ENCODE measurements around the gene ODF4.
A peak's percentile ranks its signal among the peaks of the same experiment; 100 is the strongest.
"Not testable (repeated sequence)": the region's sequence is repeated elsewhere in the genome, so short reads cannot be mapped to it uniquely, and the experiment has no call there.

ODF4 gene

GRCh38 chr17:8326511-8327302 is 12.9 kb upstream of the ODF4 start:
- peak; percentile 7 for DNase-seq

GRCh38 chr17:8327303-8327649 is 12.4 kb upstream of the ODF4 start:
- DNase-seq: no peak

GRCh38 chr17:8332128-8332527 is 7.5 kb upstream of the ODF4 start:
- no peak for DNase-seq

DNA sequence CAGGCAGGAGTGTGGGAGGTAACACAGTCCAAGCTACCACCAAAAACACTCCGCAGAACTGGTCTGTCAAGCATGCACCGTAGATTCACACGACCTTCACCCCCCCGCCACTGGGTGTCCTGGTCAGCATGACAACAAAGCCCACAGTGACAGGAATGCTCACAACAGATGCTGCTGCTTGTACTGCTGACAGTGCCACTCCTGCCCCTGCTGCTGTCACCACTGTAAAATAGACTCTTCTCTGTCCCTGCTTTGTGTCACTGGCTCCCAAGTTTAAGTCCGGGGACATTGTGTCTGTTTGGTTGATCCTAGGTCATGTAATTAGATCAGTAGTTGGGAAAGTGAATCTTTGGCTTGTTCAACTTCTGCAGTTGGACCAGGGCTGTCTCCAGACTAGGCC is 7.0 kb upstream of the ODF4 start:
- no peak for DNase-seq

DNA sequence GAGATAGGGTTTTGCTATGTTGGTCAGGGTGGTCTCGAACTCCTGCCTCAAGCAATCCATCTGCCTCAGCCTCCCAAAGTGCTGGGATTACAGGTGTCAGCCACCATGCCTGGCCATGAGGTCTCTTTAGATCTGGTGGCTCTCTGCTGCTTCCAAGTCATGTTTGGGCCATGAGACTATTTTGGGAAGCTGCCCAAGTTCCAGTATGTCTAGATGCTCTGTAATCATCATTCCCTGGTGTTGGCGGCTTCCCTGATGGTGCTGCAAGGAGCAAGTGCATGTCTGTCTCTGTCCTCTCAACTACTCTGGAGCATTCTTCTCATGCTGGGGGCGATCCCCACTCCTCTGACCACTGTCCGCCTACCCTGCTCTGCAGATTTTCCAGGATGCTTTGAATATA is 6.4 kb upstream of the ODF4 start:
- no peak for DNase-seq

DNA sequence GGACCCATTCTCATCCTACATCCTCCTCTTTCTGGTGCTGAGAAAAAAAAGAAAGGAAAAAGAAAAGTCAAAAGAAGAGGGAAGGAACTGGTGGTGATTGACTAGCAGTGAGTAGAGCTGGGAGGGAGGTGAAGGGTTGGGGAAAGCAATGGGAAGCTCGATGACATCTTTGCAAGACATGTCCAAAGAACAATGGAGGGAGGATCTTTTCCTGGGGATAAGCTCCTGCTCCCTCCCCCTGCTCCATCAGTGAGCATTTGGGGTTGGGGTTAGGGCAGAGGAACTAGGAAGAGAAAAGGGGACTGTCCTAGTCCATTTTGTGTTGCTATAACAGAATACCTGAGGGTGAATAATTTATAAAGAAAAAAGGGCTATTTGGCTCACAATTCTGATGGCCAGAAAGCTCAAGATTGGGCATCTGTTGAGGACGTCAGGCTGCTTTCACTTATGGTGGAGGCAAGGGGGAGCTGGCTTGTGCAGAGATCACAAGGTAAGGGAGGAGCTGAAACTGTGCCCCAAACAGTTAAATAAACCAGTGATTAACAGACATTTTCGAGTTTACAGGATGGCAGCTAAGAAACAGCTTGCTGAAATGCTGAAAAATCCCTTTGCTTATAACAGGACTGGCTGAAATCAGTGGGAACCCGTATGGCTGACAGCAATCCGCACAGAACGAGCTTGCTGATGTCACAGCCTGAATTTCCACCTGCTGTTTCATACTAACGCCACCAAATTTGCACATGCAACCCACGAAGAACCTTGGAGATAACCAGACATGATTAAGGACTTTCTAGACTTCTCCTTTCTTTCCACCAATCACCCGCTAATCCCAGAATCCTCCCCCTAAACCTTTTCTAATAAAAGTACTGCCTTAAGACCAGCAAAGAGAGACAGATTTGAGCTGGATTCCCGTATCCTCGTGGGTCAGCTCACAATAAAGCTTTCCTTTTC is 1.6 kb upstream of the ODF4 start:
- DNase-seq: no peak

DNA sequence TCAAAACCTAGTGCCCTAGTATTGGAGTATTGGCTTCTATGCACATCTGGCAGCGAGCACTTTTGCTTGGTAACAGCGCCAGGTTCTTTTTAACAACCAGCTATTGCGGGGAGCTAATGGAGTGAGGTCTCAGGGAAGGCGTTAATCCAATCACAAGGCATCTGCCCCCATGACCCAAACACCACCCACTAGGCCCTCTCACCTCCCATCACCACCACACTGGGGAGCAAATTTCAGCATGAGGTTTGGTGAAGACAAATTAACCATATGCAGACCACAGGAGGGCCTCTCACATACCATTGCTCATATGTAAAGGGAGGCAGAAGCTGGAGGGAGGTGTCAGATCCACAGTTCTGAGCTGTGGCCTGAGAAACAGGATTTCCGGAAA is 893 bp upstream of the ODF4 start:
- DNase-seq: no peak

GRCh38 chr17:8341456-8341855 is 1.8 kb downstream of the ODF4 start:
- no peak for DNase-seq

DNA sequence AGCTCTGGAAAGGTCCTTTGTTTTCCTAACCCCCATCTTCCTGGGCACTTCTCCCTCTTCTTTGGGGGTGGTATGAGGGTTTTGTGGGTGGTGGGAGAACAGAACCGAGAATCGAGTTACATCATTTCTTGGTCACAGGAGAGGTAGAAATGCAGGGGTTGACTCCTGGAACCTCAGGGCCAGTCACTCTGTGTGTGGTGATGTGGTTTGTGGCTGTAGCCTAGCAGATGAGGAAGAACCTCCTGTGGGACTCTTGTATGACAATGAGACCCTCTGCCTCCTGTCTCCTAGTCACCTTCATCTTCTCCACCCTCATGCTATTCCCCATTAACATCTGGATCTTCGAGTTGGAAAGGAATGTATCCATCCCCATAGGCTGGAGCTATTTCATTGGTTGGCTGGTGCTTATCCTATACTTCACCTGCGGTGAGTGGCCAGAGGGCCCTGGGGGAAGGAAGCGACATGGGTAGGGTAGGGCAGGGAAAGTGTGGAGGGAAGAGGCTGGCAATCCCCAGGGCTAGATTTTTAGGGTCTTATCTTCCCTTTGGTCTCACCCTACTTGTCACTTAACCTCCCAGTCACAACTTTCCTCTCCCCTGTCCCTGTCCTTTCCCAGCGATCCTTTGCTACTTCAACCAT is 5.5 kb downstream of the ODF4 start:
- DNase-seq: no peak

GRCh38 chr17:8345951-8346665 is 6.5 kb downstream of the ODF4 start:
- DNase-seq: no peak

GRCh38 chr17:8347001-8347400 is 7.4 kb downstream of the ODF4 start:
- DNase-seq: not testable (repeated sequence)

GRCh38 chr17:8350339-8350738 is 10.7 kb downstream of the ODF4 start:
- DNase-seq: no peak

- DNase-seq: no peak
These were observed 14.1 kb downstream of the ODF4 start for GRCh38 chr17:8353736-8354135.

GRCh38 chr17:8354236-8354635 is 14.6 kb downstream of the ODF4 start:
- no peak for DNase-seq

DNA sequence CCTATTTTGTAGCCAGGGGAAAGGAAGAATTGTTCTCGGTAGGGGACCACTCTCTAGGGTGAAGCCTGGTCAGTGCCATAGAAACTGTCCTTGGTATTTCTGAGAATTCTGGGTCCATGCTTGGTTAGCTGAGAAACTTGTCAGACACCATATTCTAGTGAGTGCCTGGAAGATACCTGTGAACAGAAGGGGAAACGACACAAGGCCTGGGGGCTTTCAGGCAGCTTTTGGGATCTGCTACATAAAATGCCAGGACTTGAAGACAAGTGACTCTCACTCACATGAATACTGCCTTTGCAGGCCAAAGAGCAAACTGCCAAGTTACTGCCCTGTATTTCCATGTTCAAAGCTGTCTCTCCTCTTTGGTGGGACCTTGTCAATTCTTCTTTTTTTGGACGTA is 18.3 kb downstream of the ODF4 start:
- no peak for DNase-seq

GRCh38 chr17:8359769-8360168 is 20.1 kb downstream of the ODF4 start:
- no peak for DNase-seq

GRCh38 chr17:8360260-8360659 is 20.6 kb downstream of the ODF4 start:
- DNase-seq: no peak

GRCh38 chr17:8360751-8361150 is 21.1 kb downstream of the ODF4 start:
- DNase-seq: no peak

- DNase-seq: no peak
These were observed 23.2 kb downstream of the ODF4 start for GRCh38 chr17:8362651-8363332.

GRCh38 chr17:8365143-8365542 is 25.5 kb downstream of the ODF4 start:
- no peak for DNase-seq

DNA sequence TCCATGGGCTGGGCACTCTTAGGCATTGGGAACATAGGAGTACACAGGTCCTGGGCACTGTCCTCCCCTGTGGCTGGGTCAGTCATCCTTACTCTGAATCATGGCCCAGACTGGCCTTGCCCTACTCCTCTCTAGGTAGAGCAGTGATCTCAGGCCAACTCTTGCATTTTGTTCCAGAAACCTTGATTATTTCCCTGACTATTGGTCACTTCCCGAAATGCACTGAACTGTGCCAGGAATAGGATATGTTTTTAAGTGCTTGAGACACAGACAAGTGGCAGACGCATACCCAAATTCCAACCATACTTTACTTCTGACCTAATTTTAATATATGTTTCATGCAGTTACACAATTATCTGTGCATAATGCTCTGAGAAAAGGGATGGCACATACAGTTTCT is 26.6 kb downstream of the ODF4 start:
- DNase-seq: no peak

DNA sequence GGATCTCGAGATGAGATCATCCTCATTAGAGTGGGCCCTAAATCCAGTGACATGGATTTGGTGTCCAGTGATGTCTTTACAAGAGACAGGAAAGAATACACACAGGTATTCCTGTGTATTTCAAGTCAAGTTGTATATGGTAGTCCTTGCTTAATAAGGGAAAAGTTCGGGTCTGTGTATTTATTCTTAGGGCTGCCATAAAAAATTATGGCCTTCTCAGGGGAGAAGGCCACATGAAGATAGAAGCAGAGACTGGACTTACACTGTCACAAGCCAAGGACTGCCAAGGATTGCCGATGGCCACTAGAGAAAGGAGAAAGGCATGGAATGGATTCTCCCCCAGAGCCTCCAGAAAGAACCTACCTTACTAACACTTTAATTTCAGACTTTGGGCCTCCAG is 28.6 kb downstream of the ODF4 start:
- no peak for DNase-seq

All from CD4-positive, alpha-beta T cell treated with Interleukin-21 for 1 hour (primary cell).